ENCODE results near the gene RFNG.

The RFNG gene

GRCh38 chr17:82030470-82031302, 20.9 kb downstream of the RFNG start:
- TF ChIP-seq CTCF (IDR thresholded peaks at IDR 0.05): peak; percentile 79

- TF ChIP-seq CTCF (IDR thresholded peaks at IDR 0.05): no peak
Measured at GRCh38 chr17:82029990-82030469, 21.6 kb downstream of the RFNG start.

- TF ChIP-seq CTCF (IDR thresholded peaks at IDR 0.05): no peak
Measured at GRCh38 chr17:82029391-82029790, 22.2 kb downstream of the RFNG start.

- no peak for TF ChIP-seq CTCF (IDR thresholded peaks at IDR 0.05)
Measured at GRCh38 chr17:82028966-82029365, 22.6 kb downstream of the RFNG start.

GRCh38 chr17:82028246-82028645, 23.4 kb downstream of the RFNG start:
- TF ChIP-seq CTCF (IDR thresholded peaks at IDR 0.05): no peak

GRCh38 chr17:82025401-82026107, 26.1 kb downstream of the RFNG start:
- no peak for TF ChIP-seq CTCF (IDR thresholded peaks at IDR 0.05)

GRCh38 chr17:82024859-82025258, 26.8 kb downstream of the RFNG start:
- no peak for TF ChIP-seq CTCF (IDR thresholded peaks at IDR 0.05)

Data from LNCAP (cell line).